K562 (cell line): ENCODE data around the gene CLDN5. TPM values are rescaled to one million over a fixed set of nuclear protein-coding genes. Genes with fewer than 3 reads are reported as not detected.

Source experiments
- CREM ChIP-seq: IDR thresholded peaks from 2 replicates; pipeline ENCODE4 v1.6.1; 2014; ENCODE audit warnings: antibody characterized with exemption, low read depth
- ELK1 ChIP-seq: sonication (generic); formaldehyde crosslinking; IDR thresholded peaks from 2 replicates; pipeline ENCODE4 v1.8.1; 2022; ENCODE audit warnings: missing genetic modification reagents
- ETS2 ChIP-seq: IDR thresholded peaks from 2 replicates; pipeline ENCODE4 v1.6.1; 2016; ENCODE audit warnings: borderline replicate concordance, missing genetic modification characterization, mild to moderate bottlenecking, moderate library complexity, missing compliant biosample characterization; ENCODE audit not compliant: poor library complexity, severe bottlenecking
- FOXP4 ChIP-seq: sonication (generic); formaldehyde crosslinking; IDR thresholded peaks from 2 replicates; pipeline ENCODE4 v1.8.0; 2022; ENCODE audit warnings: mild to moderate bottlenecking, missing genetic modification reagents, borderline replicate concordance
- GMEB1 ChIP-seq: fragments of 250-450 bp; sonication (Bioruptor Pico); IDR thresholded peaks from 2 replicates; pipeline ENCODE4 v1.4.0; 2020; ENCODE audit warnings: mild to moderate bottlenecking
- MYNN ChIP-seq, 2 experiments: sonication (generic); formaldehyde crosslinking in 1 of 2; IDR thresholded peaks; 2 replicates each; pipeline versions ENCODE4 v1.5.0 to v1.6.1; 2016 to 2020; ENCODE audit warnings: antibody characterized with exemption in 1 of 2, missing genetic modification reagents in 1 of 2
- RBBP5 ChIP-seq: fragments of 200-600 bp; sonication (generic); IDR thresholded peaks from 2 replicates; pipeline ENCODE4 v1.6.1; 2012; ENCODE audit warnings: borderline replicate concordance, mild to moderate bottlenecking, low read length, control low read depth, inconsistent platforms; ENCODE audit not compliant: insufficient read depth, poor library complexity, severe bottlenecking
- SIN3B ChIP-seq: fragments of 450-650 bp; IDR thresholded peaks from 2 replicates; pipeline ENCODE4 v1.6.1; 2017; ENCODE audit warnings: low read depth, mild to moderate bottlenecking, moderate library complexity
- UBTF ChIP-seq, 2 experiments: IDR thresholded peaks; 2 replicates each; pipeline ENCODE4 v1.6.1; 2012; ENCODE audit warnings: improper control_type of control experiment in 2 of 2, low read depth in 2 of 2, low read length in 2 of 2, borderline replicate concordance in 1 of 2
- WHSC1 ChIP-seq: IDR thresholded peaks from one replicate; pipeline ENCODE4 v1.6.1; 2012; ENCODE audit warnings: low read length, control low read depth, inconsistent platforms
- ZBTB2 ChIP-seq: fragments of 450-650 bp; IDR thresholded peaks from 2 replicates; pipeline ENCODE4 v1.6.1; 2016; ENCODE audit warnings: antibody characterized with exemption
- ZNF232 ChIP-seq: sonication (generic); formaldehyde crosslinking; IDR thresholded peaks from 2 replicates; pipeline ENCODE4 v1.8.0; 2022; ENCODE audit warnings: mild to moderate bottlenecking, missing genetic modification reagents
- ZNF239 ChIP-seq: fragments of 250-450 bp; sonication (Bioruptor Pico); IDR thresholded peaks from 2 replicates; pipeline ENCODE4 v1.4.0; 2020; ENCODE audit warnings: mild to moderate bottlenecking
- ZNF639 ChIP-seq, 2 experiments: fragments of 200-800 bp in 1 of 2; sonication (Bioruptor generic) in 1 of 2; sonication (generic) in 1 of 2; formaldehyde crosslinking in 1 of 2; IDR thresholded peaks in 1 of 2; conservative IDR thresholded peaks in 1 of 2; 2 replicates each; pipeline versions ENCODE4 v1.5.0 to v1.6.1; 2016 to 2020; ENCODE audit warnings: missing compliant biosample characterization in 1 of 2, missing genetic modification characterization in 1 of 2, missing genetic modification reagents in 1 of 2
- polyA plus RNA-seq, 8 experiments: library from polyadenylated mRNA; depleted of rRNA in 4 of 8; stranded (reverse) in 5 of 8; unstranded in 3 of 8; fragments of >200 nt; fragmentation: Nextera tagmentation in 2 of 8; fragmentation: Illumina TruSeq in 1 of 8; extraction: Ambion mirVana in 2 of 8; extraction: Trizol in 1 of 8; gene quantifications; 2 replicates each; pipeline versions ENCODE4 v1.2.1 to v1.2.3, GENCODE V29; 2011 to 2014; ENCODE audit warnings: inconsistent platforms in 1 of 8, missing spikeins in 1 of 8
- total RNA-seq, 7 experiments: library from RNA; depleted of rRNA in 6 of 7; stranded (reverse); fragments of >200 nt in 6 of 7; fragmentation: Illumina TruSeq in 2 of 7; extraction: Trizol in 2 of 7; gene quantifications; 2 replicates each; pipeline versions ENCODE4 v1.2.1 to v1.2.3, GENCODE V29; 2011 to 2021; ENCODE audit warnings: low replicate concordance in 1 of 7

The CLDN5 gene
- total and polyA plus RNA-seq, 9 of the 15 experiments (the other 6 are each of a cell fraction or from before 2014, with no cell fraction given), result 0.20 TPM; not detected in 8

- TF ChIP-seq ZNF639 (CRISPR knock-in tag; conservative IDR thresholded peaks at IDR 0.05 in 1 of 2, IDR thresholded peaks at IDR 0.05 in 1 of 2), result peak in 1 of 2 experiments; percentile 78; a peak in 1 of 4 replicates
- no peak for TF ChIP-seq SIN3B
- no peak for TF ChIP-seq ZNF239 (CRISPR knock-in tag)
- no peak for TF ChIP-seq ETS2
- TF ChIP-seq WHSC1, result no peak
- peak; percentile 79 for TF ChIP-seq GMEB1 (CRISPR knock-in tag)
- no peak for TF ChIP-seq FOXP4
- TF ChIP-seq ZNF232, result no peak
- no peak for TF ChIP-seq CREM
- TF ChIP-seq UBTF (IDR thresholded peaks at IDR 0.05; ENCODE audit: borderline replicate concordance in 1 of 2, low read depth in 2 of 2, low read length in 2 of 2), result 0 out of 4 replicates have a peak, but pooled peaks of 1 of the 2 experiments have one; percentile 32
- no peak for TF ChIP-seq MYNN (IDR thresholded peaks at IDR 0.05)
- TF ChIP-seq MYNN (CRISPR knock-in tag; IDR thresholded peaks at IDR 0.05), result no peak
- no peak for TF ChIP-seq ZBTB2
- no peak for TF ChIP-seq ELK1 (CRISPR knock-in tag)
- no peak for TF ChIP-seq RBBP5
These were observed 42.3 kb upstream of the CLDN5 start (continued) for GRCh38 chr22:19566279-19567156.
